ENCODE measurements around the gene PAEP.
"Not testable (repeated sequence)": the region's sequence is repeated elsewhere in the genome, so short reads cannot be mapped to it uniquely, and the experiment has no call there.

The PAEP gene

DNA sequence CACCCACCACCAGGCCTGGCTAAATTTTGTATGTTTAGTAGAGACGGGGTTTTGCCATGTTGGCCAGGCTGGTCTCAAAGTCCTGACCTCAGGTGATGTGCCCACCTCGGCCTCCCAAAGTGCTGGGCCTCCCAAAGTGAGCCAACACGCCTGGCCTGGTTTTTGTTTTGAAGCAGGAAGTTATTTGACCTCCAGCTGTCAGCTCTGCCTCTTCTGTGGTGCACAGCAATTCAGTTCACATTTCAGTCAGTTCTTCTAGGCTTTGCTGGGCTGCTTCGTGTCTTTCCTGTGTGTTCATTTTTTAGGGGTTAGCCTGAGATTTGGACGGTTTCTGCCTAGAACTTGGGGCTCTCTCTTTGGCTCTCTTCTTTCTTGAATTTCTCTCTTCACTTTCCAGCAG lies 31.4 kb upstream of the PAEP start:
- FAIRE-seq (no peak), DNase-seq (ENCODE audit: insufficient read length, low spot score) (no peak)
- TF ChIP-seq, protein P1, sequence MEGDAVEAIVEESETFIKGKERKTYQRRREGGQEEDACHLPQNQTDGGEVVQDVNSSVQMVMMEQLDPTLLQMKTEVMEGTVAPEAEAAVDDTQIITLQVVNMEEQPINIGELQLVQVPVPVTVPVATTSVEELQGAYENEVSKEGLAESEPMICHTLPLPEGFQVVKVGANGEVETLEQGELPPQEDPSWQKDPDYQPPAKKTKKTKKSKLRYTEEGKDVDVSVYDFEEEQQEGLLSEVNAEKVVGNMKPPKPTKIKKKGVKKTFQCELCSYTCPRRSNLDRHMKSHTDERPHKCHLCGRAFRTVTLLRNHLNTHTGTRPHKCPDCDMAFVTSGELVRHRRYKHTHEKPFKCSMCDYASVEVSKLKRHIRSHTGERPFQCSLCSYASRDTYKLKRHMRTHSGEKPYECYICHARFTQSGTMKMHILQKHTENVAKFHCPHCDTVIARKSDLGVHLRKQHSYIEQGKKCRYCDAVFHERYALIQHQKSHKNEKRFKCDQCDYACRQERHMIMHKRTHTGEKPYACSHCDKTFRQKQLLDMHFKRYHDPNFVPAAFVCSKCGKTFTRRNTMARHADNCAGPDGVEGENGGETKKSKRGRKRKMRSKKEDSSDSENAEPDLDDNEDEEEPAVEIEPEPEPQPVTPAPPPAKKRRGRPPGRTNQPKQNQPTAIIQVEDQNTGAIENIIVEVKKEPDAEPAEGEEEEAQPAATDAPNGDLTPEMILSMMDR (IDR thresholded peaks at IDR 0.05; ENCODE audit: insufficient read depth, missing control alignments): no peak

DNA sequence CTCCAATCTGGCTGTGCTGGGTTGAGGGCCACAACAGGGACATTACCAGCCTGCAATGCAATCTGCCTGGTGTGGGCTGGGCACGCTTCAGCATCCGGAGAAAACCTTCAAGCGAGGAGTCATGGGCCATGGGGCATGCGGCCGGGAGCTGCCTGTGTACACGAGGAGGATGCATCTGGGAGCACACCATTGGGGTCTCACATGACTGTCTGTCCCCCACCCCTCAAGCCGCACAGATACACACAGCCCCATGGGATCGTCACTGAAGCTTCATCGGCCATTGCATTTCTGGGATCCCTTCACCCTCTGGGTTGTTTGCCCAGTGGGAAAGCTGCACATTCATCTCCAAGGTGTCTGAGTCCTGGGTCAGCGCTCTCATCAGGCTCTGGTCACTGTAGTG lies 30.5 kb upstream of the PAEP start:
- DNase-seq (ENCODE audit: insufficient read length, low spot score) (no peak), FAIRE-seq (no peak)
- TF ChIP-seq, protein P1 (IDR thresholded peaks at IDR 0.05; ENCODE audit: insufficient read depth, missing control alignments): no peak

DNA sequence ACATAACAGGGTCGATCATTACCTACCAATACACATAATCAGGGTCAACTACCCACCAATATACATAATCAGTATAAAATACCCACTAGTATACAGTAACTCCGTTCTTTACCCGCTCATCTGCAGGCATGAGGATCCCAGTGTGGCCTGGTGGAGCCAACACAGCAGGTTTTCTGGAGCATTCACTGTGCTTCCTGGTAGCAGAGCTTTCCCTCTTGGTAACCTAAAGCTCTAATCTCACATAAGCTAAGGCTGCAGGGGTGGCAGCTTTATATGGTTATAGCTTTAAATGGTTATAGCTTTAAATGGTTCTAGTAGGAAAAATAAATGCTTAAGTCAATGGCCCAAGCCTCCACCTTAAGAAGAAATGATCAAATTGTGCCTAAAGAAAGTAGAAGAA lies 28.4 kb upstream of the PAEP start:
- FAIRE-seq (no peak), DNase-seq (ENCODE audit: insufficient read length, low spot score) (no peak)
- TF ChIP-seq, protein P1 (IDR thresholded peaks at IDR 0.05; ENCODE audit: insufficient read depth, missing control alignments): no peak

DNA sequence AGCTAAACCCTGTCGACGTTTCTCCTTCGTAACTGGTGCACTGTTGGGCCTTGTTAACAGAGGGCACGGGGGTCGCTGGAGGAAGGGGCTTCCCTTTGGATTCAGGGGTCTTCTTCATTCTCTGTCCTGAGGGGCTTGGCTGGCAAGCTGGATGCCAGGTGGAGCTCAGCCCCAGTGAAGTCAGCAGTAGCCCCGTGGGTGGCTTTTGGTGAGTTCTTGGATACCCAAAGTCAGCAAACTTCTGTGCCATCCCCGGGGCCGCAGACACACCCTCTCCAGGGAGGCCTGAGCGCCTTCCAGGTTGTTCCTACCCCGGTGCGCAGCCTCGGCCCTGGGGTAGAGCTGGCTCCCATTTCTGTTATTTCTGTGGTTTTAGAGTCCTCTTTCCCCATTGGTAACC lies 27.9 kb upstream of the PAEP start:
- no peak for DNase-seq (ENCODE audit: insufficient read length, low spot score)
- TF ChIP-seq, protein P1 (IDR thresholded peaks at IDR 0.05; ENCODE audit: insufficient read depth, missing control alignments): no peak
- FAIRE-seq: no peak

DNA sequence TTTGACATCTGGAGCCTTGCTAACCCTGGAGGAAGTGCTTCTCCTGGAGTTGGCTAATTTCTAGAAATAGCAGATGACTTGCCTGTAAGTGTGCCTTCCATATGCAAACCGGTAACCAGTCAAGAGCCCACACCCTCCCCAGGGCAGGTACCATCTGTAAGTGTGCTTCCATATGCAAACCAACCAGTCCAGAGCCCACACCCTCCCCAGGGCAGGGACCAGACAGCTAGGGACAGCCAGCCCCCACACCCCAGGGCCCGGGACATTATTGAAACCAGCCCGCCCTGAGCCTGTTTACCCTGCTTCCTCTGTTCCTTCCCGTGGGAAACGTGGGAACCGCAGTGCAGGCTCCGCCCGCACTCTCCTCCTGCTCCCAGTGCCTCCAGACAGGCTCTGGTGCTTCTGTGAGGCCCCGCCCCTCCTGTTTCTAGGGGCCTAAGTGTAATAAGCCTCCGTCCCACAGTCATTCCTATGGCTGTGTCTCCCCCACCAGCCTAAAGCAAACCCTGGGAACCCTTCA lies 27.3 kb upstream of the PAEP start:
- not testable (repeated sequence) for FAIRE-seq; DNase-seq (ENCODE audit: insufficient read length, low spot score)

DNA sequence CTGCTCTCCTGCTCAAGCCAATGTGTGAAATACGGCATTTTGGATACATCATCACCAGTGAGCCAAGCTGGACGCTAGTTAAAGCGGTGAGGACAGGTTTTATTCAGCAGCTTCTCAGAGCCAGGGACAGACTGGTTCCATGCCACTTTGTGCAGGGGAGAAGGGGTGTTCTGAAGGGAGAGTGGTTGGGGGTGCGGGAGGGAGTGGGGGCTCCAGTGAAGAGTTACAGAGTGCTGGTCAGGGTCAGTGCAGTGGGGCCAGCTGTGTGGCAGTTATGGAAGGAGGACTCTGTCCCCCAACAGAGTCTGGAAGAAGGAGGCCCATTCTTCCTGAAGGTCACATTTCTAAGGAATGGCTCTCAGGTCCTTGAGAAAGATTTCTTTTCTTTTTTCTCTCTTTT lies 26.7 kb upstream of the PAEP start:
- not testable (repeated sequence) for DNase-seq (ENCODE audit: insufficient read length, low spot score); FAIRE-seq

DNA sequence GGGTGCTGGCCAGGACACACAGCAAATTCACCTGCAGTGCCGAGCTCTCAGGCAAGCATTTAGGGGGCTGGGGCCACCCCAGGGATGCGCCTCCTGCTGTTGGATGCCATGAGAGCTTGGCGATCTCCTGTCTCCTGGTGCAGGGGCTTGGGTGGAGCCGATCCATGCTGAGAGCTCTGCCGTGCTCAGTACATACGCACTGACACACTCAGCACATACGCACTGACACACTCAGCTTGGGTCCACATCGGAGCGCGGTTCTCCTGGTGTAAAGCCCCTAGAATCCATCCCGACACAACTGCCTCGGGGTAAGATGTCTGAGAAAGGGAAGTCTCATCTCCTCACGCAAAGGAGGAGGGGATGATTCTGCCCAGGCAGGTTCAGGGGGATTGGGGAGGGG lies 25.9 kb upstream of the PAEP start:
- not testable (repeated sequence) for FAIRE-seq

DNA sequence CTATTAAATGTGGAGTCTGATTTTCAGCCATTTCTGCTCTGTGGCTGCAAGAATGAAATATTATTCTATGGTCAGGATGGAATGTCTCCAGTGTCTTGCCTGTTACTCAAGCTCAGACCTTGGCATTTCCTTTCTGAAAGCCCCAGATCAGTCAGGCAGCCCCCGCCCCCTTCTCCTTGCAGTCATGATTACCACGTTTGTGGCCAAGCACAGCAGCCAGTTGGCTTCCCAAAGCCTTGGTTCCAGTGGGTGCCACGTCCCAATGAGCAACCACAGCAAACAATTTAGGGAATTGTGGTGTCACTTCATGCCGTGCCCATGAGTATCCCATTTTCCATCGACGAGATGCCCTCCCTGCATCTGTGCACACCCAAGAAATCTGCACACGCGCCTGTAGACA lies 25.3 kb upstream of the PAEP start:
- TF ChIP-seq, protein P1 (IDR thresholded peaks at IDR 0.05; ENCODE audit: insufficient read depth, missing control alignments): no peak
- FAIRE-seq (no peak), DNase-seq (ENCODE audit: insufficient read length, low spot score) (no peak)

More for the DNA sequence above, 25.9 kb upstream of the PAEP start:
- not testable (repeated sequence) for DNase-seq (ENCODE audit: insufficient read length, low spot score)

DNA sequence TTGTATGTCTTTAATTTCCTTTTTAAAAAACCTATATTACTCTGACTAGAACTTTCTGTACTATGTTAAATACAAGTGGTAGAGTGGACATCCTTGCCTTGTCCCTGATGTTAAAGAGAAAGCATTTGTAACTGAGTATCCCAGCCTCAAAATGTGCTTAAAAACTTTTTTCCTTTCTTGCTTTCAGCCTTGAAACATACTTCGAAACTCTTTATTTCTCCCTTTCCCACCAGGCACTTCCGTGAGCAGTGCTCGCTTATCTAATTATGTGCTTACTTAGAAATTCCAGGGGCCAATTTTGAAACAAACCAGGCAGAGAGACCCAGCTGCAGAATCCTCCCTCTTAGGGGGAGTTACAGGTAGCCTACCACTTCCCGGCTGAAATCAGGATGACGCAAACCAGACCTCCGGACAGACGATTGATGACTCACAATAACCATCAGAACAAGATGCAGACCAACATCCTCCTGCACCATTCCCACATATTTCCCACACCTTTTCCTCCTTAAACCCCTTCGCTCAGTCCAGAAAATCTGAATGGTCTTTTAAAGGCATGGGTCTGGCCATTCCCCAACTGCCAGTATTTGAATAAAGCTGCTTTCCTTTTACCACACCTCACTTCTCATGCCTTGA lies 18.2 kb upstream of the PAEP start:
- not testable (repeated sequence) for FAIRE-seq; DNase-seq (ENCODE audit: insufficient read length, low spot score)
